Neuronal stem cell (in vitro differentiated cells): ENCODE data around the gene CTXN3.

Source experiments
- DNase-seq: peaks from one replicate; pipeline ENCODE4 v3.0.0-alpha.2; 2013; ENCODE audit warnings: low spot score
- H2AFZ ChIP-seq: one replicate; pipeline ENCODE4 v1.6.1; 2013; ENCODE audit warnings: mild to moderate bottlenecking, low read length, inconsistent platforms
- H2AK5ac ChIP-seq: 2 replicates; pipeline ENCODE4 v1.6.1; 2013; ENCODE audit warnings: low read depth, mild to moderate bottlenecking, inconsistent platforms, low read length, moderate library complexity, mixed read lengths
- H2BK120ac ChIP-seq: 2 replicates; pipeline ENCODE4 v1.6.1; 2013; ENCODE audit warnings: low read depth, mild to moderate bottlenecking, inconsistent platforms, low read length, moderate library complexity, mixed read lengths
- H2BK12ac ChIP-seq: one replicate; pipeline ENCODE4 v1.6.1; 2013; ENCODE audit warnings: low read length, inconsistent platforms
- H2BK15ac ChIP-seq: 2 replicates; pipeline ENCODE4 v1.6.1; 2013; ENCODE audit warnings: mild to moderate bottlenecking, low read length, inconsistent platforms, mixed read lengths
- H2BK5ac ChIP-seq: one replicate; pipeline ENCODE4 v1.6.1; 2013; ENCODE audit warnings: inconsistent platforms, mild to moderate bottlenecking, low read length, moderate library complexity
- H3K14ac ChIP-seq: one replicate; pipeline ENCODE4 v1.6.1; 2013; ENCODE audit warnings: low read length, inconsistent platforms
- H3K18ac ChIP-seq: 2 replicates; pipeline ENCODE4 v1.6.1; 2013; ENCODE audit warnings: low read length, inconsistent platforms
- H3K23ac ChIP-seq: 2 replicates; pipeline ENCODE4 v1.6.1; 2013; ENCODE audit warnings: low read depth, mild to moderate bottlenecking, mixed read lengths, low read length, inconsistent platforms; ENCODE audit not compliant: poor library complexity
- H3K27ac ChIP-seq: replicated peaks from 3 replicates; pipeline ENCODE4 v1.5.1; 2013; ENCODE audit warnings: low read length, inconsistent platforms
- H3K27me3 ChIP-seq, 3 experiments: 2 replicates each; pipeline ENCODE4 v1.6.1; 2013; ENCODE audit warnings: low read length in 3 of 3, mild to moderate bottlenecking in 2 of 3, inconsistent platforms in 1 of 3, low read depth in 1 of 3, mixed read lengths in 1 of 3, moderate library complexity in 1 of 3; ENCODE audit not compliant: control insufficient read depth in 3 of 3, insufficient read depth in 3 of 3
- H3K36me3 ChIP-seq, 2 donors: replicated peaks in 1 of 2; 2 replicates each; pipeline ENCODE4 v1.6.1; 2013; ENCODE audit warnings: low read length in 2 of 2; ENCODE audit not compliant: control insufficient read depth in 2 of 2, insufficient read depth in 2 of 2
- H3K4ac ChIP-seq: 2 replicates; pipeline ENCODE4 v1.6.1; 2013; ENCODE audit warnings: inconsistent platforms, mild to moderate bottlenecking, low read length, moderate library complexity
- H3K4me1 ChIP-seq, 2 donors: 1 replicate in 1 of 2; 2 replicates in 1 of 2; pipeline ENCODE4 v1.6.1; 2013; ENCODE audit warnings: low read length in 2 of 2, low read depth in 1 of 2; ENCODE audit not compliant: control insufficient read depth in 2 of 2, insufficient read depth in 1 of 2
- H3K4me2 ChIP-seq: one replicate; pipeline ENCODE4 v1.6.1; 2013; ENCODE audit warnings: mild to moderate bottlenecking, low read length, inconsistent platforms; ENCODE audit not compliant: insufficient read depth, poor library complexity, severe bottlenecking
- H3K4me3 ChIP-seq, 2 donors: 2 replicates each; pipeline ENCODE4 v1.5.1; 2013; ENCODE audit warnings: low read length in 2 of 2, mild to moderate bottlenecking in 2 of 2, inconsistent platforms in 1 of 2, moderate library complexity in 1 of 2
- H3K79me1 ChIP-seq: one replicate; pipeline ENCODE4 v1.6.1; 2013; ENCODE audit warnings: low read depth, mild to moderate bottlenecking, inconsistent platforms, low read length, moderate library complexity
- H3K9ac ChIP-seq: one replicate; pipeline ENCODE4 v1.6.1; 2013; ENCODE audit warnings: mild to moderate bottlenecking, low read depth, low read length, inconsistent platforms; ENCODE audit not compliant: poor library complexity
- H3K9me3 ChIP-seq, 2 donors: replicated peaks in 1 of 2; 2 replicates each; pipeline versions ENCODE3 to v1.6.1; 2013; ENCODE audit warnings: low read length in 2 of 2, mild to moderate bottlenecking in 2 of 2, inconsistent platforms in 1 of 2, low read depth in 1 of 2, mixed read lengths in 1 of 2, moderate library complexity in 1 of 2; ENCODE audit not compliant: control insufficient read depth in 2 of 2, insufficient read depth in 1 of 2
- H4K8ac ChIP-seq: one replicate; pipeline ENCODE4 v1.6.1; 2013; ENCODE audit warnings: low read depth, mild to moderate bottlenecking, inconsistent platforms, low read length, moderate library complexity
- H4K91ac ChIP-seq: one replicate; pipeline ENCODE4 v1.6.1; 2013; ENCODE audit warnings: low read length, low read depth, mild to moderate bottlenecking, inconsistent platforms; ENCODE audit not compliant: poor library complexity
- WGBS, 2 donors: extraction: QIAGEN DNeasy Blood & Tissue Kit; methylation state at CpG; one replicate each; pipeline ENCODE4 v1.1.7; 2013; ENCODE audit warnings: missing lambda C conversion rate in 2 of 2, mixed read lengths in 1 of 2; ENCODE audit not compliant: insufficient read length in 2 of 2, insufficient replicate concordance in 1 of 2; ENCODE audit errors: extremely low coverage in 2 of 2; 5-methylcytosine and 5-hydroxymethylcytosine counted together

Gene CTXN3

DNA sequence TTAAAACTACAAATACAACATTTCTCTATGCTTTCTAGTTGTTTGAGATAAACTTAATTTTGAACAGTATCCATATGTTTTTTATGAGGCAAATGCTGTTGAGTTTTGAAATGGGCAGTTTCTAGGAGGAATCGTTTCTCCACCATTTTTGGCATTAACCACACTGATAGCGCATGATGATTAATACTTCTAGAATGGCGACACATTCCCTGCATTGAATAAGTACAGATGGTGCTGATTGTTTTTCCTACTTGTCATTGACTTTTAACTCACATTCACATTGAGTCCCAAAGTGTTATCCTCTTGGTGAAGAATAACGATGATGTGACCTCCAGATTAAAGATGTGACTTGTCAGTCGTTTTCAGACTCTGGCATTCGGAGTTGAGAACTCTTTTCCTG lies 47.8 kb downstream of the CTXN3 start:
- Histone ChIP-seq H2BK5ac (no peak overlapping the region), H2BK15ac (no peak overlapping the region), H2BK120ac (no peak overlapping the region), H4K91ac (no peak overlapping the region), H2AFZ (no peak overlapping the region), H3K27me3 (no peaks in the 10 kb centered on the region), H3K36me3 (no peaks in the 10 kb centered on the region), H2AK5ac (no peak overlapping the region), H3K4me1 (peaks cover 0 to 6% of the 10 kb centered on the region in 2 donors), H2BK12ac (no peak overlapping the region), H4K8ac (no peak overlapping the region), H3K9me3 (no peaks in the 10 kb centered on the region), H3K9ac (no peak overlapping the region), H3K4me2 (no peak overlapping the region), H3K18ac (no peak overlapping the region), H3K14ac (no peak overlapping the region), H3K27ac (no peak overlapping the region), H3K79me1 (no peaks in the 10 kb centered on the region), H3K23ac (no peak overlapping the region), H3K4me3 (no peak overlapping the region), H3K4ac (no peak overlapping the region)
- DNase-seq: no peak
- WGBS, 2 donors: no CpG with 5 or more reads among the region's 6 CpGs

DNA sequence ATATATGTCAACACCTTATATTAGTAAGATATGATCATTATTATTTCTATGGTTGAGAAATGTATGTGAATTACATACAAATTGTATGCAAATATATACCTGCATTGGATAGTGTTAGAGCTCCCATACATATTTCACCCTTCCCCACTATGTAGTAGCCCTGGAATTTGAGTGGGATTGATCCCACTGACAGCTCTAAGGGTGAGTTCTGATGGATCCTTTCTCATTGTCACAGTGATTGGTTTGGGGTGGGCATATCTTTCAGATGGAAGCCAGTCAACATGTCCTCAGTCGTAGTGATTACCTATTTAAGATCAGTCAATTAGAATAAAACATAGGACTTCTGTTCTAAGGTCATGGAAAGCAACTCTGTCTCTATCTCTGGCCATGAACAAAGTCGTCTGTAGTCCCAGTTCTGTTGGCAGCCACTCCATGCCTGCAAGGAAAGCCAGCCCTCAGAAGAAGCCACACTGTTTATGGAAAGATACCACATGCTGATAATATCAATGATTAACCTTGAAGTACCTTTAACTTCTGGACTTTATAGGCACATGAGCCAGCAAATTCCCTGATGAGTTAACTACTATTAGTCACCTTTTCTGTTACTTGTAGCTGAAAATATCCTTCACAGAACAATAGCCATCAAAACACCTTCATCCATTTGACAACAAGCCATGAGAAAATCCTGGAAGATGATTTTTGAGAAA lies 49.2 kb downstream of the CTXN3 start:
- Histone ChIP-seq H3K14ac (no peak overlapping the region), H3K4me2 (no peak overlapping the region), H3K4me3 (no peak overlapping the region), H3K4ac (no peak overlapping the region), H2BK12ac (no peak overlapping the region), H3K4me1 (peaks cover 6 to 10% of the 10 kb centered on the region in 2 donors), H3K18ac (no peak overlapping the region), H4K91ac (no peak overlapping the region), H3K23ac (no peak overlapping the region), H4K8ac (no peak overlapping the region), H3K9ac (no peak overlapping the region), H3K27ac (no peak overlapping the region), H2AK5ac (no peak overlapping the region), H2AFZ (no peak overlapping the region), H2BK5ac (no peak overlapping the region), H3K36me3 (no peaks in the 10 kb centered on the region), H2BK15ac (no peak overlapping the region), H3K9me3 (no peaks in the 10 kb centered on the region), H3K27me3 (no peaks in the 10 kb centered on the region), H2BK120ac (no peak overlapping the region), H3K79me1 (no peaks in the 10 kb centered on the region)
- WGBS, 2 donors: no CpG with 5 or more reads among the region's 2 CpGs
- no peak for DNase-seq

DNA sequence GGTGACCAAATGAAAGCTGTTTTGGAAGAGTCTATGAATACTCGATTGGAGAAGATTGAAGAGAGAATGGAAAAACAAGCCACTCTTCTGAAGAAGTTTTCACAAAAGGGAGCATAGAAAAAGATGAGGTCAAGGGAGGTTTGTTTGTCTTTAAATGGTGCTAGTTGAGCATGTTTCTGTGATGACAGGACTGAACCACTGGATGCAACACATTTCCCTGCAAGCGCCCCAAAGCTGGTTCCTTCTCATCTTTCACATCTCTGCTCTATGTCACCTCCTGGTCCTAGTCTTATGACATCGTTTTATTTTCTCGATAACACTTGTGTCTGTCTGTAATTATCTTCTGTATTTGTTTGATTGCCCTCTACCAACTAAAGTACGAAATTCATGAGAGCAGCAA lies 50.5 kb downstream of the CTXN3 start:
- H2BK120ac ChIP-seq: no peak overlapping the region
- no peak overlapping the region for H3K23ac ChIP-seq
- no peak overlapping the region for H3K4me3 ChIP-seq
- WGBS, 2 donors: no CpG with 5 or more reads among the region's 5 CpGs
- no peaks in the 10 kb centered on the region for H3K36me3 ChIP-seq
- H2AK5ac ChIP-seq: no peak overlapping the region
- no peak overlapping the region for H3K9ac ChIP-seq
- no peak overlapping the region for H3K18ac ChIP-seq
- peaks cover 13 to 18% of the 10 kb centered on the region in 2 donors for H3K4me1 ChIP-seq
- no peaks in the 10 kb centered on the region for H3K79me1 ChIP-seq
- H3K14ac ChIP-seq: no peak overlapping the region
- H2BK15ac ChIP-seq: no peak overlapping the region
- no peaks in the 10 kb centered on the region for H3K27me3 ChIP-seq
- H3K4ac ChIP-seq: no peak overlapping the region
- H2AFZ ChIP-seq: peak overlapping the region; percentile 8
- H2BK12ac ChIP-seq: no peak overlapping the region
- no peak for DNase-seq
- no peak overlapping the region for H4K91ac ChIP-seq
- no peak overlapping the region for H2BK5ac ChIP-seq
- H3K4me2 ChIP-seq: no peak overlapping the region
- no peak overlapping the region for H4K8ac ChIP-seq
- no peak overlapping the region for H3K27ac ChIP-seq
- no peaks in the 10 kb centered on the region for H3K9me3 ChIP-seq

DNA sequence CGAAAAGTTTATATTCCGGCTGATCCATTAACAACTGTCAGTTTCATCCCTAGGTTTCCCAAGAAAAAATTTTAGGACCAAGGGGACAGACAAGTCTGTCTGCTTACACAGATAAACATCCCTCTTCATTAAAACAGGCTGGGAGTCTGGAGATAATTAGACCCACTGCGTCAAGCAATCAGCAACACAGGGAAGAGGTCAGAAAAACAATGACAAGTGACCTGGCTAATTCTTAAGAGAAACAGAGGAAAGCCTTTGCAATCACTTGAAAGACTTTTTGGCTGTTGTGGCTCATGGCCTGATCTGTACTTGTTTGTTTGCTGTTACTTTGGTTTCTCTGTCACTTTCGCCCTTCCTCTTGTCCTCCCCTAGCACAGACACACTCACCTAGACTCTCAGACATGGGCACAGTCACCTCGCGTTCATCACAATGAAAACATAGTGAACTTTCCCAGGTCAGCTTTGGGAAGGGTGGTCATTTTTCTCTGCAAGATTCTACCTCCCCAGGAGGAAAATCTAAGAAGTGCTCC lies 51.4 kb downstream of the CTXN3 start:
- H3K14ac ChIP-seq: no peak overlapping the region
- no peak overlapping the region for H4K8ac ChIP-seq
- H2BK12ac ChIP-seq: no peak overlapping the region
- no peak overlapping the region for H3K4me3 ChIP-seq
- H3K27me3 ChIP-seq: no peaks in the 10 kb centered on the region
- no peak overlapping the region for H2BK120ac ChIP-seq
- no peak overlapping the region for H2AK5ac ChIP-seq
- H2AFZ ChIP-seq: no peak overlapping the region
- H3K4me2 ChIP-seq: no peak overlapping the region
- H3K9me3 ChIP-seq: no peaks in the 10 kb centered on the region
- peak; percentile 62 for DNase-seq
- no peak overlapping the region for H3K23ac ChIP-seq
- H2BK5ac ChIP-seq: no peak overlapping the region
- no peak overlapping the region for H2BK15ac ChIP-seq
- H3K79me1 ChIP-seq: no peaks in the 10 kb centered on the region
- no peak overlapping the region for H3K18ac ChIP-seq
- no peak overlapping the region for H4K91ac ChIP-seq
- no peak overlapping the region for H3K27ac ChIP-seq
- no CpG with 5 or more reads among the region's 6 CpGs for WGBS, 2 donors
- no peak overlapping the region for H3K9ac ChIP-seq
- peaks cover 14 to 24% of the 10 kb centered on the region in 2 donors for H3K4me1 ChIP-seq
- H3K36me3 ChIP-seq: no peaks in the 10 kb centered on the region
- H3K4ac ChIP-seq: no peak overlapping the region
